GM21529 (cell line): ENCODE measurements around the gene GOLGA6A.
"Not testable (repeated sequence)": the region's sequence is repeated elsewhere in the genome, so short reads cannot be mapped to it uniquely, and the experiment has no call there.

ENCODE experiments used
- ATAC-seq: cut with Tn5 transposase; IDR thresholded peaks from one replicate; pipeline ENCODE4 v1.9.1; 2021; ENCODE audit not compliant: unreplicated experiment

The GOLGA6A gene

DNA sequence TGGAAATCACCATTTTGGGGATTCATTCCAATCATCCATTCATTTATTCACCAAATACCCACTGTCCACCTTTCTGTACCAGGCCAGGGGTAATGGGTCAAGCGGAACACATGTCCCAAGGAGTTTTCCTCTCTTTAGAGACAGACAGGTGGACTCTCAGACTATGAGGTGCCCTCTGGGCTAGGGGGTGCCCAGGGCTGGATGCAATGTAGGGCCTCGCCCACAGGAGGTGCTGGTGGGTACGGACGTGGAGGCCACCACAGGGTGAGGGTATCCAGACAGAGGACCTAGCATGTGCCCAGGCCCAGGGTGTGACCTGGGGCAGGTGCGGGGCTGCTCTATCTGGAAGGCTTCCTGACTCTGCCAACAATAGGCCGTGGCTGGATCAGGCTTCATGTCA is 26.3 kb upstream of the GOLGA6A start:
- not testable (repeated sequence) for ATAC-seq

GRCh38 chr15:74108111-74108510 is 25.8 kb upstream of the GOLGA6A start:
- no peak for ATAC-seq

DNA sequence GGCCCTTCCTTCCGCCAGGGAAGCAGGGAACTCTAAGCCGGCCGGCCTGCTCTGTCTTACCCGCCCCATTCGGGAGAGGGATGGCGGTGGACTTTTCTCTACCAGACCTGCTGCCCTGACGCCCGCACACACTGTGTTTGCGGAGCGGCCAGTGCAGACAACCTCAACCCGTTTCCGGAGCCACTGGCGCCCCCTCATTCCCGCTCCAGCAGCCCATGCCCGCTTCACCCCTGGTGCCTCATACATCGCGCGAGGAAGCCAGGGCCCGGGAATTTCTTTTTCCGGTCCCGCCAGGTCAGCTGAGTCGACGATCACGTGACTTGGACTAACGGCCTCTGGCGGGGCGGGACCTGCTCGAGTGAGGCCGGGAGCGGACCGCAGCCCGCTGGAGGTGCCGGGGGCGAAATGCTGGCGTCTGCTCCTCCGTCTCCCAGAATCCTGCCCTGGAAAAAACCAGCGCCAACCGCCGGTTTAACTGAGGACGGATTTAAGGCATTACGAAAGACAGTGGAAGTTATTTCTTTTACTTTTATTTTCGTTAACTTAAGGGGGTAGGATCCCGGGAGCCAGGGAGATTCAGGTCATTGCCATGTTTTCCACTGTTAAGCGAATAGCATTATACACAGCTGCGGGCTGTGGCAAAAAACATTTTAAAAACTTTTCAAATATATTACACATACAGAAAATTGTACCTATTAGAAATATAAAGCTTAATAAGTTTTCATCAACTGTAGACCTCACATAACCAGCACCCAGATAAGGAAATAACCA is 17.8 kb upstream of the GOLGA6A start:
- peak; percentile 95 for ATAC-seq

DNA sequence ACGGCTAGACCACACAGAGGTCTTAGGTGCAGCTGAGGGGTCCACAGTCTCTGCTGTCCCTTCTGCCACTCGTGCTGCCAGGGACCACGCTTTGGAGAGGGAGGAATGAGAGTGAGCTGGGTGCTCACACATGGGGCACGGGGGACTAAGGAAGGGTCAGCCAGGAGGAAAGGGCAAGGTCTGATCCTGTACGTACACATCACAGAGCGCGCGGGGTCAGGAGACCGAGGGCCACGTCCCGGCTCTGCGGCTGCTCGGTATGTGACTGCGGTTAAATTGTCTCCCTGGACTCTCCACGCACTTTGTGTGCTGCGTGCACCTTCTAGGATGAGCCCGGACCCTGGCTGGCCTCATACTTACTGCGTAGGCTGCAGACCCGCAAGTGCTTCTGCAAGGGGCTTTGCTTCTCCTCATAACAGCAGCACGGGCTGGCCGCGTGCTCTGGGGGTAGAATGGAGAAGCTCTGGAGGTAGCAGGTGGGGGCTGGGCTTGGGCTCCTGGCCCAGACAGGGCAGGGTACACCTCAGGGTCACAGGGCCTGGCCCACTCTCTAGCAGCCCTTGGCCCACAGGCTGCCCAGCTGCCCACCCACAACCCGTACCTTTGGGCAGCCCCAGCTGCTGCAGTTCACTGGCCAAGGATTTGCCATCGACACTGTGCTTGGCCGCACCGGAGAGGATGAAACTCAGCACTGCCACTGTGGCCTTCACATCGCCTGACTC is 14.6 kb upstream of the GOLGA6A start:
- ATAC-seq, result not testable (repeated sequence)

DNA sequence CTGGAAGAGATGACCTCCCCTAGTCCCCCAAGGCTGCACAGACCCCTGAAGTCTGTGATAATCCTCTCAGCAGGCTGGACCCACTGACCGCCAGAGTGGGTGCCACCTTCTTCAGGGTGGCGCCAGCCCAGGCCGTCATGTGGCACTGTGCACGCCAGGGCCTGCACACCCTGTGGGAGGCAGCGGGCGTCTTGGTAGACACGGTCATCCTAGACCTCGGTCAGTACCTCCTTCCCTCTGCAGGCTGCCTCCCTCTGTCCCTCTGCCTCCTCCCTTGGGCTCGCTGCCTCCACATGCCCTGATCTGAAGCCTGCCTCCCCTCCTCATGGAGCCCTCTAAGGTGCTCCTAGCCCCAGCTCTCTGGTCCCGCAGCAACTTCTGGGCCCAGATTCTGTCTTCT is 13.3 kb upstream of the GOLGA6A start:
- not testable (repeated sequence) for ATAC-seq

- not testable (repeated sequence) for ATAC-seq
Observed at GRCh38 chr15:74094567-74094966, 12.2 kb upstream of the GOLGA6A start.

GRCh38 chr15:74075781-74076180 is 6.6 kb downstream of the GOLGA6A start:
- not testable (repeated sequence) for ATAC-seq

DNA sequence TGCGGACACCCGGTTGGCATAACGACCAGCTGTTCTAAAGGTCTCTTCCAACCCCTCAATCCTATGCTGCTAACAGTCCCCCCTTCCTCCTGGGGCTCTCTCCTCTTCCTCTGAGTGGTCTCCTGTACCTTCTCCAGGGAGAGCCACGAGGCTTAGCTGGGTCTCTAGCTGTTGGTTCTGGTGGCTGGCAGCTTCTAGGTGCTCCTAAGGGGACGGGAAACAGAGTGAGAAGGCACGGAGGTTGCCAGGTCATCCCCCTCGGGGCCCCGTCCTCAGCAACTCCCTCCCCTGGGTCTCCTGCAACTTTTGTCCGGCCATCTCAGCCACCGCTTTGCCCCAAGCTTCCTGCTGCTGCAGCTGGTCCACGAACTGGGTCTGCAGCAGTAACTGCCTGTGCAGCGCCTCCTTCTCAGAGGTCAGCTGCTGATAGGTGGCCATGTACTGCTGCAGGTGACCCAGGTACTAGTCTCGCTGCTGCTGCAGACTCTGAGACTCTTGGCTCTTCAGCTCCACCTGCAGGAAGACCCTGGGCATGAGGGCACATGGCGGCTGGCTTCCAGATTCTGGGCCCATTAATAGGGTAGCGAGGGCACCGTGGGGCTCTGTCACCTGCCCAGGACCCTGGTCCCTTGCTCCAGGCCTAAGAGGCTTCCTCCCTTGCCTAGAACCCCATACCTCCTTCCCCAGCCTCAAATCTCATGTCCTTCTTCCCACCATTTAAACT is 9.6 kb downstream of the GOLGA6A start:
- not testable (repeated sequence) for ATAC-seq

DNA sequence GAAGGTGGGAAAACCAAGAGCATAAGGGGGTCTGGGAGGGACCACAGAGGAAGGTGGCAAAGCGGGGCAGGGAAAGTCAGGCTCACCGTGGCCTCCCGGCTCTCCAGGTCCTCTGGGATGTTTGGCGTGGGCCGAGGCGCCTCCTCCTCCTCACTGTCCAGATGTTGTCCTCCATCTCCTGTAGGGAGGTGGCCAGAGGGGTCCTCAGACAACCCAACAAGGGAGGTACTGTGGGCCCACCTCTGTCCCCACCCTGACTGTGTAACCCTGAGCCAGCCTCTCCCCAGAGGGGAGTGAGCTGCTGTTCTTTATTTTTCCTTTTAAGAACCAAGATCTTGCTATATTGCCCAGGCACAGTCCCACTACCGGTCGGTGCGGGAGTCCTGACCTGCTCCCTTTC is 10.2 kb downstream of the GOLGA6A start:
- not testable (repeated sequence) for ATAC-seq

DNA sequence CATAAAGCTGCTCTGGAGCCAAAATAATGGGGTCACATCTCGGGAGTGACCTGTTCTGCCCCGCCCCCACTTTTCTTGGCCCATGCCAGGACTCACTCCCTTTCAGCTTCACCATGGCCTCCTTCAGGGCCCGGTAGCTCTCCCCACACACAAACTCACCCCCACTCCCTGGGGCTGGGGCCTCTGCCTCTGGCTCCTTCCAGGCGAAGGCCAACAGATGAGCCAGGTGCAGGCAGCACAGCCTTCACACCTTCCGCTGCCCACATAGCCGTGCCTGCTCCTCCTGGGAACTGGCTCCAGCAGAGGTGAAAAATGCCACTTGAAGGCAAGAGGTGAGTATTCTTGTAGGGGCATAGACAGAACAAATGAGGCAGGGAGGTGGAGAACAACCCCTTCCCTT is 10.7 kb downstream of the GOLGA6A start:
- ATAC-seq, result not testable (repeated sequence)

- peak; percentile 59 for ATAC-seq
Observed at GRCh38 chr15:74065684-74066411, 16.5 kb downstream of the GOLGA6A start.

DNA sequence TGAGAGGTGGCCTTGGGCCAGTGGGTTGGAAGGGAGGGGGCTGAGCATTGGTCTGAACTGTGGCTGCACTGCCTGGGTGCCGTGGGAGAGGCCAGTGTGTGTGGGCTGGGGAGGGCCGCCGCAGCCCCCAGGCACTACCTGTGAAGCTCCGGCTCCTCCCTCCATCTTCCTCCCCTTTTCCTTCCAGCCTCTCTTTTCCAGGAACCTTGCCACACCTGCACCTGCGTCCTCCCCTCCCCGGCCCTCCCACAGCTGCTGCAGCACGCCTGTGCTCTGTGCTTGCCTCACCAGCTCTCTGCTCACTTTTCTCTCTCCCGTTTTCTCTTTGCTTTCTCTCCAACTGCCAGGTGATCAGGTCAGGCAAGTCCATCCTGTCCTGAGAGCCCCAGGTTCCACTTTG is 17.5 kb downstream of the GOLGA6A start:
- ATAC-seq, result not testable (repeated sequence)

GRCh38 chr15:74064183-74064582 is 18.2 kb downstream of the GOLGA6A start:
- not testable (repeated sequence) for ATAC-seq

DNA sequence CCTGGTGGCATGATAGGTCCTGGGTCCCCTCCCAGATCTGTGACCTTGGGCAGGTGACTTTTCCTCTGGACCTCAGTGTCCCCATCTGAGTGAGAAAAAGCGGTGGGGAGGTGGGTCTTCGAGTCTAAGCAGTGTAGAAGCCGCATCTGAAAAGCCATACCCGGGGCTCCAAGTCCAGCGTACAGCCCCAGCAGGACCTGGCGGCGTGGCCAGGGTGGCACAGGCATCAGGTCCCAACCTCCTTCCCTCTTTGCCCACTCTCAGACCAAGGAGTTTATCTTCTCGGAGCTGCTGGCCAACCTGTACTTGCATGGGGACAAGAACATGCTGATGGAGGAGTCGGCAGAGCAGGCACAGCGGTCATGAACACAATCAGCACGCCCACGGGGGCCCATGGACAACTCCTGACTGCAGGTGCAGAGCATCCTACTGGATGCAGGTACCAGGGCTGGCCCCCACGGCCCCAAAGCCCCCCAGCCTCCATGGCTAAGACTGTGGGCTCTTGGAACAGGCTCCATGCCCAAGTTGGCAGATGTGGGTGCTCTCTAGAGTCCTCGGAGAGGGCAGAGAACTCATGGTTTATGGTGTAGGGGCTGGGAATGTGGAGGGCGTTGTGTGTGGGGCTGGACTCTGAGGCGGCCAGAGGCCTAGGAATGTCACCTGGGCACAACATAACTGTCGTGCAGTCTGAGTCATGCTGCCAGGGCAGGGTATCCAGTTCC is 18.8 kb downstream of the GOLGA6A start:
- not testable (repeated sequence) for ATAC-seq

- no peak for ATAC-seq
Observed at GRCh38 chr15:74062671-74063070, 19.7 kb downstream of the GOLGA6A start.

DNA sequence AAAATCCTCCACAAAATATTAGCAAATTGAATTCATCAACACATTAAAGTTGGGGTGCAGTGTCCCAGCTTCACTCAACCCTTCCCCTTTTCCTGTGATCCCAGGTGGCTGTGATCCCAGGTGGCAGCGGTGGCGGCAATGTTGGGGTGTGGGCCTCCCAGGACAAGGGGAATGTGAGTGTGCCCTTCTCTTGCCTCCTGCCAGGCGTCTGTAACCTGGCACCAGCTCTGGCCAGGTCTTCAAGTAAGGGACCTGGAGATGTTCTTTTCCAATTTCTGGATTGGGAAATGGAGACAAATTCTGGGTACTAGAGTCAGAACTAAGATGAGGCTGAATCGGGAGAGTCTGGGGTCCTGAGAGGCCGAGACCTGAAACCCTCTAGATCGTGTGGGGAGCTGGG is 20.1 kb downstream of the GOLGA6A start:
- no peak for ATAC-seq

DNA sequence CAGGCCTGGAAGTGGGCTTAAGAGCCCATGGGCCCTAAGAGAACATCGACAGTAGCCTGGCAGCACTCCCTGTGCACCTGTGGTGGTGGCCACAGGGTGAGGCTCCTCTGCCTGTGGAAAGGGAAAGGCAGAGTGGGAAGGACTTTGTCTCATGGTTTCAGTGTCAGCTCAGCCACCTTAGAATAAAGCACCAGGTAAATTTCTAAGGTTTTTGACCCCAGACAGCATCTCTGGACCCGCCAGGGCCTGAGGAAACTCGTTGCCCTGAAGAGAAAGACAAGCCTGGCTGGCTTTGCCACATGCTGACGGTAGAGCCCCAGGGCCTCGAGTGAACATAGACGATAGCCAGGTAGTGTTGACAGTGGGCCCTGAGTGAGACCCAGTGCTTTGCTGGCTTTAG is 22.1 kb downstream of the GOLGA6A start:
- no peak for ATAC-seq

GRCh38 chr15:74059050-74059833 is 23.1 kb downstream of the GOLGA6A start:
- not testable (repeated sequence) for ATAC-seq

GRCh38 chr15:74056330-74056729 is 26.0 kb downstream of the GOLGA6A start:
- not testable (repeated sequence) for ATAC-seq
